ENCODE data around the gene SP100.
"Not testable (repeated sequence)": the region's sequence is repeated elsewhere in the genome, so short reads cannot be mapped to it uniquely, and the experiment has no call there.

The SP100 gene

GRCh38 chr2:230457073-230457768, 41.2 kb downstream of the SP100 start:
- in situ Hi-C loops (cut with MboI; ENCODE audit: low sequenced_read_pairs): no loop called here

DNA sequence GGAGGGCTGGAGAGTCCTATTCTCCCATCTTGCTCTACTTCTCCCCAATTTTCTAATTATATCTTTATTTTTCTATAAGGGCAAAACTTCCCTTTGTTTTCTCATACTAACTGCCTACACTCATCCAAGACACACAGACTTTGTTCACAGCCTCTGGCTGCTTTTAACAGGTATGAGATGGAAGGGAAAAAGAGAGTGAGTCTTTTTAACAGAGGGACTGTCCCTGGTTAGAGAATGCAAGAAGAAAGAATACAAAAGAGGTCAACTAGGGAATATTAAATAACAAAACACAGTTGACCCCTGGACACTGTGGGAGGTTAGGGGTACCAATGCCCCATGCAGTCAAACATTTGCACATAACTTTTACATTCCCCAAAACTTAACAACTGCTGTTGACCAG, 41.8 kb downstream of the SP100 start:
- in situ Hi-C loops (cut with MboI; ENCODE audit: low sequenced_read_pairs): no loop called here

GRCh38 chr2:230459216-230459615, 43.2 kb downstream of the SP100 start:
- in situ Hi-C loops (cut with MboI; ENCODE audit: low sequenced_read_pairs): no loop called here

- in situ Hi-C loops (cut with MboI; ENCODE audit: low sequenced_read_pairs): no loop called here
Observed at GRCh38 chr2:230471074-230471473, 55.1 kb downstream of the SP100 start.

GRCh38 chr2:230472621-230473018, 56.6 kb downstream of the SP100 start:
- in situ Hi-C loops (cut with MboI; ENCODE audit: low sequenced_read_pairs): no loop called here

- in situ Hi-C loops (cut with MboI; ENCODE audit: low sequenced_read_pairs): no loop called here
Observed at GRCh38 chr2:230473378-230473777, 57.4 kb downstream of the SP100 start.

DNA sequence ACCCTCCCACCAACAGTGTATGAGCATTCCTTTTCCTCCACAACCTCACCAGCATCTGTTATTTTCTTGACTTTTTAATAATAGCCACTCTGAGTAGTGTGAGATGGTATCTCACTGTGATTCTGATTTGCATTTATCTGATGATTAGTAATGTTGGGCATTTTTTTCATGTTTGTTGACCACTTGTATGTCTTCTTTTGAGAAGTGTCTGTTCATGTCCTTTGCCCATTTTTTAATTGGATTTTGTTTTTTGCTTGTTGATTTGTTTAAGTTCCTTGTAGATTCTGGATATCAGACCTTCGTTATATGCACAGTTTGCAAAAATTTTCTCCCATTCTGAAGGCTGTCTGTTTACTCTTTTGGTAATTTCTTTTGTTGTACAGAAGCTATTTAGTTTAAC, 59.1 kb downstream of the SP100 start:
- in situ Hi-C loops (cut with MboI; ENCODE audit: low sequenced_read_pairs): no loop called here

GRCh38 chr2:230485801-230486341, 69.9 kb downstream of the SP100 start:
- in situ Hi-C loops (cut with MboI; ENCODE audit: low sequenced_read_pairs): no loop called here

DNA sequence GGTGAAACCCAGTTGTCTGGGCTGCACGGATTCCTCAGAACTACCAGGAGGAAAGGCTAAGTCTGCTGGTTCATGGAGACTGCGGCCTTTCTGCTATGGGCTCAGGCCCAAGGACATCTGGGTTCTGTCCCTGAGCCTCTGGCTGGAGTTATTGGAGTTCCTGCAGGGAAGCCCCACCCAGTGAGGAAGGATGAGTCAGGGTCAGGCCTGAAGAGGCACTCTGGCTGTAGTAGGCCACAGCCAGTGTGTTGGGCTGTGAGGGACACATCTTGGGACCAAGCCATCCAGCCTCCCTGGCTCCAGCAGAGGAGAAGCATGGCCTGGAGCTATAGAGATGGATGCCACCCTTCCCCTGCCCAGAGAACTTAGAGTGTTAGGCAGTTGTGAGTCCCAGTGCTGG, 75.2 kb downstream of the SP100 start:
- in situ Hi-C loops (cut with MboI; ENCODE audit: low sequenced_read_pairs): not testable (repeated sequence)

GRCh38 chr2:230492107-230492506, 76.1 kb downstream of the SP100 start:
- in situ Hi-C loops (cut with MboI; ENCODE audit: low sequenced_read_pairs): no loop called here

GRCh38 chr2:230494980-230495379, 79.0 kb downstream of the SP100 start:
- in situ Hi-C loops (cut with MboI; ENCODE audit: low sequenced_read_pairs): no loop called here

DNA sequence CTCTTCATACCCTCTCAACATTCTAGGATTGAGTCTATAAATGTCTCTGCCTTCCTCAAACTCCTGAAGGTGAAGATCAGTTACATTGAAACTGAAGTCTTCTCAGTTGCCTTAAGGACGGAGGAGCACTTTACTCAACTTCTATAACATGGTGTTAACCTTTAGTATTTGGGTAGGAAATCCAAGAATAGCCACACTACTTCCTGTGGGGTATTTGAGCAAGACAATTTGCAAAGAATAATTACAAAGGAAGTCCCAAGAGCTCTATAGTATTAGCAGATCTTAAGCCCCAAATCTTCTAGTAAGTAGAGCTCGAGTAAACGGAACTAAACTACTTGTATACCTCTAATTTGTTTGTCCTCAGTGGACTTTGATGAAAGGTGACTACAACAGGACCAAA, 80.9 kb downstream of the SP100 start:
- in situ Hi-C loops (cut with MboI; ENCODE audit: low sequenced_read_pairs): no loop called here

- in situ Hi-C loops (cut with MboI; ENCODE audit: low sequenced_read_pairs): no loop called here
Observed at GRCh38 chr2:230498506-230499107, 82.6 kb downstream of the SP100 start.

GRCh38 chr2:230502593-230502992, 86.6 kb downstream of the SP100 start:
- in situ Hi-C loops (cut with MboI; ENCODE audit: low sequenced_read_pairs): no loop called here

DNA sequence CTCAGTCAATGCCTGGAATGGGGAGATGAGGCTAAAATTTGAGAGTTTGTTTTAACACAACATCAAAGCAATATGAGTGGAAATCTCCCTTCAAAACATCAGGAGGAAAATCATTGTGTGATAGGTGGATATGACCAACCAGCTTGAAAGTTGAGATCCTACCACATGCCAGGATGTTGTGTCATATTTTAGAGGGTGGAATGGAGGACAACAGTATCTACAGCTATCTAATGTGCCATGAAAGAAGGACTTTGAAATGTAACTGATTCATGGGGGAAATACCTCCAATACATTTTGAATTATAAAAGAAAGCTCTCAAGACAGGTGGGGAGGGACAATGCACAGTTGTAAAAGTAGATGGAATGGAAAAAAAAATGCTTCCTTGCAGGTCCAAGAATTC, 87.8 kb downstream of the SP100 start:
- in situ Hi-C loops (cut with MboI; ENCODE audit: low sequenced_read_pairs): no loop called here

DNA sequence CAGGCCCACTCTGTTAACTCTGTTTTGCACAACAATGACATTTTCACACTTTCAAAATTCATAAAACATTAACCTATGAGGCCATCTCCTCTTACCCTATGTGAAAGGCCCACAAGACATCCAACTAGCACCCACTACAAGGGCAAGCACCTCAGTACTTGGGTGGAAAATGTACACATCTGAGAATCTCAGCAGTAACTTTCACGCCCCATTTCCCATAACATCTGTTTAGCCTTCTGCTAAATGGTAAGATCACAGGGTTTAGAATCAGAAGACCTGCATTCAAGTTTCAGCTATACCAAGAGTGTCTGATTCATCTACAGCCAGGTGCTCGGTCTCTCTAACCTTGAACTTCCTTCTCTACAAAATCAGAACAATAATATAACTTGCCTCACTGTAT, 89.2 kb downstream of the SP100 start:
- in situ Hi-C loops (cut with MboI; ENCODE audit: low sequenced_read_pairs): no loop called here

GRCh38 chr2:230512955-230513748, 97.2 kb downstream of the SP100 start:
- in situ Hi-C loops (cut with MboI; ENCODE audit: low sequenced_read_pairs): no loop called here

DNA sequence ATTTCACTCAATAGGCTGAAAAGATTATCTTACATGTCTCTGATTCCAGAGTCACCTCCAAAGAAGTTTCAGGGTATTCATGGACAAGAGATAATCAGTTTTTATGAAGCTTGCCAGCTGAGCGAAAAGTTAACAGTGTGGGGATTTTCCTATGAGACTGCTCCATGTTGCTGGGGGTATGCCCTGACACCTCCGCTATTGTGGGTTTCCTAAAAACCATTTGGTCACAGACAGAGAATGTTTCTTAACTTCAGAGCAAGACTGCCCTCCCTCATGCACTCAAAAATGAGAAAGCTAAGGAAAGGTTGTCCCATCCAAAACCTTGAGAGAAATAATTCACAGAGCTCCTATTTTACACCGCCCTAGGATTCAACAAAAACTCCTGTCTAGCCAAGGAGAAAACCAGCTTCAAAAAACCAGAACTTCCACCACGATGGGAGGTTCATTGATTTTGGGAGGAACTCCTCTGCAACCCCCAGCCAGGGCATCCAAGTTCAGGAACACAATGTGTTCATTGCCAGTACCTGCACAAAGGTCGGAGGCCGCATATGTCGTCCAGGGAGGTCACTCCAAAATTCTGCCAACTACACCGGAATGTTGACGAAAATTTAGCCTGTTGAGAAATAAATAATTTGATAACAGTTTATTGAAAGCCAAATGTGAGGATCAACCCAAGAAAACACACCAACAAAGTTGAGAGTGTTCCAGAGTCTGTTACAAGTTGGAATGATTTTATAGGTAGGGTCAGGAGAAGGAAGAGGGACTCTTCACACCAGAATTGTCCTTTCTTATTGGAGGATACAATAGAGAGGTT, 104.3 kb downstream of the SP100 start:
- in situ Hi-C loops (cut with MboI; ENCODE audit: low sequenced_read_pairs): no loop called here

GRCh38 chr2:230520875-230521155, 104.8 kb downstream of the SP100 start:
- in situ Hi-C loops (cut with MboI; ENCODE audit: low sequenced_read_pairs): no loop called here

- in situ Hi-C loops (cut with MboI; ENCODE audit: low sequenced_read_pairs): no loop called here
Observed at GRCh38 chr2:230521386-230521785, 105.4 kb downstream of the SP100 start.

DNA sequence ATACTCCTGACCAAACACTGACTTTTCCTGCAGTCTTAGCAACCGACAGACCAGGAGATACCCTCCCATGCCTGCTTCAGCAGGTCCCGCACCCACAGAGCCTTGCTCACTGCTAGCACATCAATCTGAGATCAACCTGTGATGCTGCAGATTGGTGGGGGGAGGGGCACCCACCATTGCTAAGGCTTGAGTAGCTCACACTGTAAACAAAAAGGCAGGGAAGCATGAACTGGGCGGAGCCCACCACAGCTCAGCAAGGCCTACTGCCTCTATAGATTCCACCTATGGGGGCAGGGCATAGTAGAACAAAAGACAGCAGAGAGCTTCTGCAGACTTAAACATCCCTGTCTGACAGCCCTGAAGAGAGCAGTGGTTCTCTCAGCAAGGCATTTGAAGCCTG, 109.7 kb downstream of the SP100 start:
- in situ Hi-C loops (cut with MboI; ENCODE audit: low sequenced_read_pairs): no loop called here

Data from HL-60/S4 (cell line).